HepG2 (cell line): ENCODE results near the gene KCNQ1OT1. TPM values are rescaled to one million over a fixed set of nuclear protein-coding genes. Genes with fewer than 3 reads are reported as not detected.
A peak's percentile ranks its signal among the peaks of the same experiment; 100 is the strongest.

Experiments used
- ADNP ChIP-seq: sonication (generic); formaldehyde crosslinking; IDR thresholded peaks from 2 replicates; pipeline ENCODE4 v1.4.0; 2020; ENCODE audit warnings: missing genetic modification reagents
- ATAD3A ChIP-seq: sonication (generic); formaldehyde crosslinking; IDR thresholded peaks from 2 replicates; pipeline ENCODE4 v1.4.0; 2020; ENCODE audit warnings: missing genetic modification reagents
- CBFB ChIP-seq: sonication (generic); formaldehyde crosslinking; IDR thresholded peaks from 2 replicates; pipeline ENCODE4 v1.4.0; 2020; ENCODE audit warnings: missing genetic modification reagents
- CERS6 ChIP-seq: sonication (generic); formaldehyde crosslinking; IDR thresholded peaks from 2 replicates; pipeline ENCODE4 v1.5.0; 2020; ENCODE audit warnings: missing genetic modification reagents
- HINFP ChIP-seq: sonication (generic); formaldehyde crosslinking; IDR thresholded peaks from 2 replicates; pipeline ENCODE4 v1.4.0; 2020; ENCODE audit warnings: low read depth, mild to moderate bottlenecking, missing genetic modification reagents
- KAT8 ChIP-seq: IDR thresholded peaks from 2 replicates; pipeline ENCODE4 v1.6.1; 2016; ENCODE audit warnings: missing genetic modification reagents, missing compliant biosample characterization
- MIER3 ChIP-seq: IDR thresholded peaks from 2 replicates; pipeline ENCODE4 v1.6.1; 2016; ENCODE audit warnings: missing compliant biosample characterization, borderline replicate concordance
- NAIF1 ChIP-seq: sonication (generic); formaldehyde crosslinking; IDR thresholded peaks from 2 replicates; pipeline ENCODE4 v1.5.0; 2020; ENCODE audit warnings: mild to moderate bottlenecking, missing genetic modification reagents, borderline replicate concordance
- NR0B2 ChIP-seq: sonication (generic); formaldehyde crosslinking; IDR thresholded peaks from 2 replicates; pipeline ENCODE4 v1.4.0; 2020; ENCODE audit warnings: mild to moderate bottlenecking, missing genetic modification reagents
- POLR2A ChIP-seq, 2 experiments: IDR thresholded peaks; 2 replicates each; pipeline ENCODE4 v1.6.1; 2011; ENCODE audit warnings: low read depth in 2 of 2, low read length in 2 of 2, mild to moderate bottlenecking in 1 of 2, moderate library complexity in 1 of 2; ENCODE audit not compliant: insufficient read depth in 1 of 2
- PPARG ChIP-seq: conservative IDR thresholded peaks from 2 replicates; pipeline ENCODE4 v1.6.1; 2016; ENCODE audit warnings: missing biosample characterization, missing genetic modification reagents
- SRY ChIP-seq: sonication (generic); formaldehyde crosslinking; IDR thresholded peaks from 2 replicates; pipeline ENCODE4 v1.8.0; 2022; ENCODE audit warnings: mild to moderate bottlenecking, missing genetic modification reagents
- ZBTB20 ChIP-seq: sonication (generic); formaldehyde crosslinking; IDR thresholded peaks from 2 replicates; pipeline ENCODE4 v1.8.1; 2023; ENCODE audit warnings: missing genetic modification reagents, low read depth, mild to moderate bottlenecking, borderline replicate concordance
- ZFP91 ChIP-seq: sonication (generic); formaldehyde crosslinking; IDR thresholded peaks from 2 replicates; pipeline ENCODE4 v1.9.0; 2022; ENCODE audit warnings: missing genetic modification reagents, mild to moderate bottlenecking, borderline replicate concordance
- ZMYM3 ChIP-seq: sonication (generic); formaldehyde crosslinking; IDR thresholded peaks from 2 replicates; pipeline ENCODE4 v1.5.1; 2020; ENCODE audit warnings: mild to moderate bottlenecking, missing genetic modification reagents
- ZNF138 ChIP-seq: sonication (generic); formaldehyde crosslinking; IDR thresholded peaks from 2 replicates; pipeline ENCODE4 v1.5.0; 2020; ENCODE audit warnings: mild to moderate bottlenecking, low read depth, missing genetic modification reagents
- ZNF205 ChIP-seq: IDR thresholded peaks from 2 replicates; pipeline ENCODE4 v1.6.1; 2018; ENCODE audit warnings: missing biosample characterization, missing genetic modification reagents
- ZNF317 ChIP-seq: sonication (generic); formaldehyde crosslinking; IDR thresholded peaks from 2 replicates; pipeline ENCODE4 v1.5.0; 2020; ENCODE audit warnings: mild to moderate bottlenecking, missing genetic modification reagents
- ZNF441 ChIP-seq: sonication (generic); formaldehyde crosslinking; IDR thresholded peaks from 2 replicates; pipeline ENCODE4 v1.7.0; 2021; ENCODE audit warnings: missing genetic modification reagents, borderline replicate concordance
- ZNF512B ChIP-seq: sonication (generic); formaldehyde crosslinking; IDR thresholded peaks from 2 replicates; pipeline ENCODE4 v1.5.1; 2020; ENCODE audit warnings: missing genetic modification reagents, mild to moderate bottlenecking, borderline replicate concordance
- ZNF704 ChIP-seq: sonication (generic); formaldehyde crosslinking; IDR thresholded peaks from 2 replicates; pipeline ENCODE4 v1.8.1; 2023; ENCODE audit warnings: mild to moderate bottlenecking, inconsistent platforms, moderate library complexity, missing genetic modification reagents, borderline replicate concordance
- ZNF883 ChIP-seq: sonication (generic); formaldehyde crosslinking; IDR thresholded peaks from 2 replicates; pipeline ENCODE4 v1.5.1; 2020; ENCODE audit warnings: mild to moderate bottlenecking, missing genetic modification reagents; ENCODE audit errors: not compliant biosample characterization
- ZSCAN30 ChIP-seq: sonication (generic); formaldehyde crosslinking; IDR thresholded peaks from 2 replicates; pipeline ENCODE4 v1.5.0; 2020; ENCODE audit warnings: mild to moderate bottlenecking, missing genetic modification reagents
- polyA plus RNA-seq, 8 experiments: library from polyadenylated mRNA; depleted of rRNA in 3 of 8; stranded (reverse) in 7 of 8; unstranded in 1 of 8; fragments of >200 nt; fragmentation: Illumina TruSeq in 4 of 8; extraction: Trizol in 4 of 8; gene quantifications; 2 replicates each; pipeline versions ENCODE4 v1.2.1 to v1.2.3, GENCODE V29; 2011 to 2016; ENCODE audit warnings: low read depth in 4 of 8, missing spikeins in 1 of 8, mixed read lengths in 1 of 8; ENCODE audit not compliant: insufficient read depth in 1 of 8
- total RNA-seq, 5 experiments: library from RNA; depleted of rRNA; stranded (reverse); fragments of >200 nt; fragmentation: Illumina TruSeq; extraction: Trizol; gene quantifications; 2 replicates each; pipeline ENCODE4 v1.2.3, GENCODE V29; 2016; ENCODE audit warnings: low read depth in 1 of 5

Gene KCNQ1OT1
- total and polyA plus RNA-seq, 2 of the 13 experiments (the other 11 are each of a cell fraction or from before 2014, with no cell fraction given) = 1.3 to 18.9 TPM

- TF ChIP-seq ZBTB20 (CRISPR knock-in tag) (0 out of 2 replicates have a peak, but pooled peaks have one; percentile 29), SRY (CRISPR knock-in tag) (no peak), ZMYM3 (CRISPR knock-in tag) (0 out of 2 replicates have a peak, but pooled peaks have one; percentile 32), POLR2A (IDR thresholded peaks at IDR 0.05; ENCODE audit: insufficient read depth in 1 of 2, low read depth in 2 of 2, low read length in 2 of 2) (peak in 1 of 2 experiments; percentile 72; a peak in 2 of 4 replicates), ZFP91 (peak; percentile 48; the same call in 1 of the 2 replicates), ZNF441 (CRISPR knock-in tag) (no peak), HINFP (CRISPR knock-in tag) (no peak), MIER3 (no peak), CBFB (CRISPR knock-in tag) (no peak), ZNF205 (no peak), ZNF512B (CRISPR knock-in tag) (0 out of 2 replicates have a peak, but pooled peaks have one; percentile 38), ATAD3A (CRISPR knock-in tag) (no peak), KAT8 (no peak), NR0B2 (CRISPR knock-in tag) (no peak), ZSCAN30 (CRISPR knock-in tag) (0 out of 2 replicates have a peak, but pooled peaks have one; percentile 38), NAIF1 (0 out of 2 replicates have a peak, but pooled peaks have one; percentile 64), ZNF883 (CRISPR knock-in tag) (no peak), PPARG (CRISPR knock-in tag) (no peak), ADNP (CRISPR knock-in tag) (no peak), ZNF704 (CRISPR knock-in tag) (no peak), CERS6 (CRISPR knock-in tag) (no peak), ZNF138 (CRISPR knock-in tag) (no peak), ZNF317 (CRISPR knock-in tag) (no peak)
These were observed 1.4 kb upstream of the KCNQ1OT1 start (continued) for GRCh38 chr11:2701230-2701629.
